Left lung (tissue), 10 donors: ENCODE measurements around the gene CDK19. TPM values are rescaled to one million over a fixed set of nuclear protein-coding genes. Genes with fewer than 3 reads are reported as not detected.

Experiments
- ATAC-seq: fragments of 200-7000 bp; cut with Tn5 transposase; one replicate; pipeline ENCODE4 v1.9.1; 2020; ENCODE audit warnings: moderate library complexity
- DNase-seq, 4 donors: peaks; one replicate each; pipeline ENCODE4 v3.0.0-alpha.2; 2013 to 2020
- H3K27ac ChIP-seq, 2 donors: fragments of 200-600 bp; sonication (generic) in 1 of 2; one replicate each; pipeline versions ENCODE4 v1.5.0 to v1.8.0; 2020 to 2021
- H3K27me3 ChIP-seq, 2 donors: fragments of 200-600 bp; sonication (generic) in 1 of 2; one replicate each; pipeline versions ENCODE4 v1.5.0 to v1.8.0; 2020 to 2021
- H3K36me3 ChIP-seq, 2 donors: fragments of 200-600 bp; sonication (generic) in 1 of 2; one replicate each; pipeline versions ENCODE4 v1.5.0 to v1.8.0; 2020 to 2021
- H3K4me1 ChIP-seq, 2 donors: fragments of 200-600 bp; one replicate each; pipeline ENCODE4 v1.8.0; 2021
- H3K4me3 ChIP-seq, 2 donors: fragments of 200-600 bp; sonication (generic) in 1 of 2; one replicate each; pipeline versions ENCODE4 v1.5.0 to v1.8.0; 2020 to 2021; ENCODE audit warnings: mild to moderate bottlenecking in 1 of 2
- H3K9me3 ChIP-seq, 2 donors: fragments of 200-600 bp; sonication (generic) in 1 of 2; one replicate each; pipeline versions ENCODE4 v1.5.0 to v1.8.0; 2020 to 2021
- CTCF ChIP-seq, 2 donors: fragments of 200-600 bp; sonication (generic) in 1 of 2; IDR thresholded peaks; one replicate each; pipeline versions ENCODE4 v1.5.0 to v1.8.0; 2021; ENCODE audit warnings: antibody characterized with exemption in 2 of 2
- intact Hi-C, 2 donors: fragments of 100-400 bp; cut with DNase I; formaldehyde crosslinking; loops; one replicate each; pipeline versions ENCODE4 v1.11.2 to v1.14.2; 2022
- polyA plus RNA-seq, 6 donors: library from polyadenylated mRNA; unstranded; fragments of 120-200 nt; gene quantifications; one replicate each; pipeline ENCODE4 v1.2.1, GENCODE V29; 2013; ENCODE audit not compliant: insufficient read length in 6 of 6
- total RNA-seq, 2 donors: library from RNA; stranded (reverse); fragmentation: NEBNext Ultra II Directional; extraction: Animal tissue kit (Norgen Biotek cat#: 25700); gene quantifications; one replicate each; pipeline ENCODE4 v1.2.1, GENCODE V29; 2021
- donor health status: DM: no; HTN: yes; CAD: no.
- donor health status: DM: no; HTN: no; CAD: no.

The CDK19 gene
- total and polyA plus RNA-seq, 8 donors, result 18.4 to 46.1 (median 36.2) TPM

- TF ChIP-seq CTCF (IDR thresholded peaks at IDR 0.05), result no peak
- Histone ChIP-seq H3K27ac (no peak overlapping the region), H3K4me3 (no peak overlapping the region), H3K4me1 (no peaks in the 10 kb centered on the region), H3K9me3 (no peaks in the 10 kb centered on the region), H3K27me3 (no peaks in the 10 kb centered on the region), H3K36me3 (peaks cover 0 to 45% of the 10 kb centered on the region in 2 donors)
- intact Hi-C loops, result no loop called here
- ATAC-seq, result no peak
- DNase-seq, result no peak
These were observed 194.2 kb downstream of the CDK19 start for GRCh38 chr6:110621061-110621460.

- no peaks in the 10 kb centered on the region for H3K4me1 ChIP-seq
- no peak for TF ChIP-seq CTCF (IDR thresholded peaks at IDR 0.05)
These were observed 195.2 kb downstream of the CDK19 start for GRCh38 chr6:110620065-110620464.

GRCh38 chr6:110619275-110619908 lies 195.9 kb downstream of the CDK19 start:
- no peak for TF ChIP-seq CTCF (IDR thresholded peaks at IDR 0.05)
- no peaks in the 10 kb centered on the region for H3K27me3 ChIP-seq
- ATAC-seq, result no peak
- H3K36me3 ChIP-seq, result peaks cover 0 to 40% of the 10 kb centered on the region in 2 donors
- no peak for DNase-seq
- no peak overlapping the region for H3K4me3 ChIP-seq
- intact Hi-C loops, result no loop called here
- no peak overlapping the region for H3K27ac ChIP-seq
- peaks cover 0 to 6% of the 10 kb centered on the region in 2 donors for H3K4me1 ChIP-seq
- H3K9me3 ChIP-seq, result no peaks in the 10 kb centered on the region

More at GRCh38 chr6:110620065-110620464, 195.2 kb downstream of the CDK19 start:
- Histone ChIP-seq H3K9me3 (no peaks in the 10 kb centered on the region), H3K27ac (no peak overlapping the region), H3K4me3 (no peak overlapping the region), H3K36me3 (peaks cover 0 to 38% of the 10 kb centered on the region in 2 donors), H3K27me3 (no peaks in the 10 kb centered on the region)
- intact Hi-C loops, result no loop called here
- ATAC-seq (no peak), DNase-seq (no peak)

- H3K36me3 ChIP-seq, result peaks cover 0 to 47% of the 10 kb centered on the region in 2 donors
- ATAC-seq, result no peak
- H3K9me3 ChIP-seq, result no peaks in the 10 kb centered on the region
- no peaks in the 10 kb centered on the region for H3K27me3 ChIP-seq
- DNase-seq, result no peak
- no peak overlapping the region for H3K4me3 ChIP-seq
- peaks cover 0 to 12% of the 10 kb centered on the region in 2 donors for H3K4me1 ChIP-seq
- intact Hi-C loops, result no loop called here
- no peak overlapping the region for H3K27ac ChIP-seq
- TF ChIP-seq CTCF (IDR thresholded peaks at IDR 0.05), result no peak
These were observed 196.5 kb downstream of the CDK19 start for GRCh38 chr6:110618591-110619267.

GRCh38 chr6:110617057-110617456 lies 198.2 kb downstream of the CDK19 start:
- Histone ChIP-seq H3K4me3 (no peak overlapping the region), H3K36me3 (peaks cover 0 to 34% of the 10 kb centered on the region in 2 donors), H3K4me1 (peaks cover 0 to 19% of the 10 kb centered on the region in 2 donors), H3K9me3 (no peaks in the 10 kb centered on the region), H3K27ac (no peak overlapping the region), H3K27me3 (no peaks in the 10 kb centered on the region)
- DNase-seq (no peak), ATAC-seq (no peak)
- intact Hi-C loops, result no loop called here
- TF ChIP-seq CTCF (IDR thresholded peaks at IDR 0.05), result no peak
